GM11168 (cell line): ENCODE measurements around the gene LZTFL1.
"Not testable (repeated sequence)": the region's sequence is repeated elsewhere in the genome, so short reads cannot be mapped to it uniquely, and the experiment has no call there.

ENCODE experiments used
- in situ Hi-C: fragments of 300-500 bp; cut with MboI; formaldehyde crosslinking; loops from one replicate; pipeline ENCODE4 v1.12.0; 2022; ENCODE audit warnings: low sequenced_read_pairs; ENCODE audit not compliant: unreplicated experiment

Gene LZTFL1

GRCh38 chr3:45868213-45868612, 26.3 kb upstream of the LZTFL1 start:
- in situ Hi-C loops = no loop called here

- in situ Hi-C loops = no loop called here
These were observed 23.6 kb upstream of the LZTFL1 start for GRCh38 chr3:45865563-45865962.

- in situ Hi-C loops = no loop called here
These were observed 23.0 kb upstream of the LZTFL1 start for GRCh38 chr3:45864760-45865519.

- in situ Hi-C loops = no loop called here
These were observed 19.3 kb upstream of the LZTFL1 start for GRCh38 chr3:45861043-45861719.

GRCh38 chr3:45860481-45860880, 18.6 kb upstream of the LZTFL1 start:
- in situ Hi-C loops = no loop called here

- in situ Hi-C loops = no loop called here
These were observed 17.1 kb upstream of the LZTFL1 start for GRCh38 chr3:45858809-45859543.

GRCh38 chr3:45857024-45857423, 15.1 kb upstream of the LZTFL1 start:
- in situ Hi-C loops = not testable (repeated sequence)

- in situ Hi-C loops = not testable (repeated sequence)
These were observed 14.4 kb upstream of the LZTFL1 start for GRCh38 chr3:45856323-45856722.

- in situ Hi-C loops = no loop called here
These were observed 10.9 kb upstream of the LZTFL1 start for GRCh38 chr3:45852828-45853227.

GRCh38 chr3:45848392-45848791, 6.5 kb upstream of the LZTFL1 start:
- in situ Hi-C loops = no loop called here

- in situ Hi-C loops = loop anchor here (5.0 kb wide), 1 partner anchor 78 kb away; no protein-coding TSS in a partner anchor
These were observed 2.7 kb upstream of the LZTFL1 start for GRCh38 chr3:45844616-45845015.

GRCh38 chr3:45842851-45843625, 1.1 kb upstream of the LZTFL1 start:
- in situ Hi-C loops = loop anchor here (5.0 kb wide), 1 partner anchor 79 kb away; no protein-coding TSS in a partner anchor

GRCh38 chr3:45841420-45841756, 531 bp downstream of the LZTFL1 start:
- in situ Hi-C loops = loop anchor here (5.0 kb wide), 1 partner anchor 81 kb away; no protein-coding TSS in a partner anchor

- in situ Hi-C loops = no loop called here
These were observed 3.5 kb downstream of the LZTFL1 start for GRCh38 chr3:45838466-45838865.

GRCh38 chr3:45832699-45833098, 9.2 kb downstream of the LZTFL1 start:
- in situ Hi-C loops = no loop called here

GRCh38 chr3:45830121-45830520, 11.8 kb downstream of the LZTFL1 start:
- in situ Hi-C loops = no loop called here

- in situ Hi-C loops = no loop called here
These were observed 15.0 kb downstream of the LZTFL1 start for GRCh38 chr3:45826908-45827307.

- in situ Hi-C loops = no loop called here
These were observed 15.6 kb downstream of the LZTFL1 start for GRCh38 chr3:45826321-45826720.

- in situ Hi-C loops = no loop called here
These were observed 20.8 kb downstream of the LZTFL1 start for GRCh38 chr3:45821127-45821526.

GRCh38 chr3:45819543-45819942, 22.4 kb downstream of the LZTFL1 start:
- in situ Hi-C loops = no loop called here
